GM18868 (cell line): Measurements from ENCODE around the gene SMPDL3A.

Experiments used
- ATAC-seq: cut with Tn5 transposase; IDR thresholded peaks from one replicate; pipeline ENCODE4 v1.9.1; 2021; ENCODE audit warnings: mild to moderate bottlenecking, moderate library complexity; ENCODE audit not compliant: unreplicated experiment

Gene SMPDL3A

DNA sequence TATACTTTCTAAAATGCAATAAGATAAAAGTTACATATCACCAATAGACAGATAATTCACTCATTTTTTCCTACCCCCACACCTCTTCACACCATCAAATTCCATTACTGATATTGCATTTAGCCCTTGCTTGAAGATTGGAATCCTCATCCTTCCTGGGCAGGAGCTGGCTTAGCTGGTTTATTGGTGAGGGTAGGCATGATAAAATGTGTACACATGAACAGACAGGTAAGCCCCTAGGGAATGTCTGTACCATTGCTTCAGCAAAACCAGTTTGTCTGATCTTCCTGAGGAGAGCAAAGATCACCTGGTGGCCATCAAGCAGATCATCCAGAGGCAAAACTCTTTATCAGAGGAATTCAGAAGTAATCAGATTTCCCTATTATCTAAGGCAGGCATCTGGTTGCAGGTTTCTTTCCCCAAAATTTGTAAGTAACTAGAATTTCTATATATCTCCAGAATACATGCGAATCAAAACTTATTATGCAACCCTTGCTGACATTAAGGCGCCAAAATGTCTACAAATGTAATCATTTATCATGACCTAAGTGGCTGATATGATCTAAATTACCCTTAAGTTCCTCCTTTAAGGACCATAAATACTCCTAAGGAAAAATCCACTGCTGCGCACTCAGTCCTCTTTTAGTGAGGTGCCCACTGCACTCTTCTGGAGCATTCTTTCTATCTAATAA, 16.2 kb upstream of the SMPDL3A start:
- ATAC-seq: no peak

DNA sequence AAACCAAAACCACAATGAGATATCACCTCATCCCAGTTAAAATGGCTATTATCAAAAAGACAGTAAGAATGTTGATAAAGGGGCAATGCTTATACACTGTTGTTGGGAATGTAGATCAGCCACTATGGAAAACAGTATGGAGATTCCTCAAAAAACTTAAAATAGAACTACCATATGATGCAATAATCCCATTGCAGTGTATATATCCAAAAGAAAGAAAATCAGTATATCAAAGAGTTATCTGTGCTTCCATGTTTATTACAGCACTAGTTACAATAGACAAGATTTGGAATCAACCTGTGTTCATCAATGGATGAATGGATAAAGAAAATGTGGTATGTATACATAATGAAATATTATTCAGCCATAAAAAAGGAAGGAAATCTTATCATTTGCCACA, 13.1 kb upstream of the SMPDL3A start:
- ATAC-seq: no peak

DNA sequence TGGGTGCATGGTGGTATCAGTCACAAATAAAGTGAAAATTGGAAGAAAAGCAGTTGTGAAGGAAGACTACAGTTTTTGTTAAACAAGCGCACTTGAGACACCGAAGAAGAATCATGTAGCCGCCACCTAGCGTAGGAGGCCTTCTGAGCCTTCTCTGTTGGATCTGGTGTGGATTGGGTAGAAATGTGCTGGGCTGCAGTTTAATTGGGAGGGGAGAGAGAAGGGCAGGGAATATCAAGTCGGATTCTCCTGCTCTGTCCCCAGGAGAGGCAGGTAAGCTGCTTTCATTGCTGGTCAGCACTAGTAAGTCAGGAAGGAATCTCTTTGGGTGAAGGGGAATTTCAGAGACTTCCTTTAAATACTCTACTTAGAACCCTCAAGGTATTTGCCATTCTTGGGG, 10.8 kb upstream of the SMPDL3A start:
- no peak for ATAC-seq

DNA sequence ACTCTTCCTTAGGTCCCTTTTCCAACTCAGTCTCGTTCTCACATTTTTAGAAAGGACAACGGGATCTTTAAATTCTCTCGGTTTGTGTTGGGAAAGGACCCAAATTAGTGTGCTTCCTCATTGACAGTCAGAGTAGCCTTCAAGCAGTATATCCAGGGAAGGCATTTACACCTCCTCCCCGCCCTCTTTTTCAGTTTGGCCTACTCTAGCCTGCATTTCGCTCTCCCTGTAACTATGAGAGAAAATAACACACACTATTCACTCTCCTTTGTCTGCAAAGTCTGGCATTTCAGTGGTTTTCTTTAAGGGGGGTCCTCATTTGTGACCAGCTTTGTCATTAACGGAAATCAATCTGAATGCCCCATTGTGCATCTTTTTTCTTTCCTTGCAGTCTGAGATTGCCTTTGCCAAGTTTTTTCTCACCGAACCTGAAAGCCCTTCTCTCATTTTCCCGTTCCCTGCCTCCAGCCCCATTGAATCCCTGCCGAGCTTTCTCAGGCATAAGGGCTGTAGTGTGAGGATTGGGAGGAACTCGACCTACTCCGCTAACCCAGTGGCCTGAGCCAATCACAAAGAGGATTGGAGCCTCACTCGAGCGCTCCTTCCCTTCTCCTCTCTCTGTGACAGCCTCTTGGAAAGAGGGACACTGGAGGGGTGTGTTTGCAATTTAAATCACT, 9.9 kb upstream of the SMPDL3A start:
- ATAC-seq: no peak

DNA sequence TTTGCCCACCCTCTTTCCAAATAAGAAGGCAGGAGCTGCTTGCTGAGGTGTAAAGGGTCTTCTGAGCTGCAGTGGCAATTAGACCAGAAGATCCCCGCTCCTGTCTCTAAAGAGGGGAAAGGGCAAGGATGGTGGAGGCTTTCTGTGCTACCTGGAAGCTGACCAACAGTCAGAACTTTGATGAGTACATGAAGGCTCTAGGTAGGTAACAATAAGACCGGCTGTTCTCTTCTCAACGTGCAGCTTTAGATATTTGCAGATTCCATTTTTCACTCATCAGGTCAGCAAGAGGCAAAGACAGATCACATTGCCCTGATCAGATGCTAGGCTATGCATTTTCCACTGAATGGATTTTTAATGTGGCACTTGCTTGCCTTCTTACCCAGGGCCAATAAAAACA, 9.4 kb upstream of the SMPDL3A start, which contains the start of gene FABP7:
TSS of gene FABP7 (plus strand) at position 50 of the 400 bp plus-strand sequence. CDS start at position 129, 79 bp downstream.
- no peak for ATAC-seq

DNA sequence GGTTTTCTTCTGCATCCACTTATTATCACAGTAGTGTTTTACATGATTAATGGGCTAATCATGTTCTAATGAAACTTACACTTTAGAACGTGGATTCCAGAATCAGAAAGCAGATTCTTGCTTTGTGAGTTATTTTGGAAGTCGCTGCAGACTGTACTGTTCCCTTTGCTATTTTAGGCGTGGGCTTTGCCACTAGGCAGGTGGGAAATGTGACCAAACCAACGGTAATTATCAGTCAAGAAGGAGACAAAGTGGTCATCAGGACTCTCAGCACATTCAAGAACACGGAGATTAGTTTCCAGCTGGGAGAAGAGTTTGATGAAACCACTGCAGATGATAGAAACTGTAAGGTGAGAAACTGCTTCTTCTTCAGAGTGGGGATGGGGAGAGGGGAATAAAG, 8.9 kb upstream of the SMPDL3A start:
- no peak for ATAC-seq

DNA sequence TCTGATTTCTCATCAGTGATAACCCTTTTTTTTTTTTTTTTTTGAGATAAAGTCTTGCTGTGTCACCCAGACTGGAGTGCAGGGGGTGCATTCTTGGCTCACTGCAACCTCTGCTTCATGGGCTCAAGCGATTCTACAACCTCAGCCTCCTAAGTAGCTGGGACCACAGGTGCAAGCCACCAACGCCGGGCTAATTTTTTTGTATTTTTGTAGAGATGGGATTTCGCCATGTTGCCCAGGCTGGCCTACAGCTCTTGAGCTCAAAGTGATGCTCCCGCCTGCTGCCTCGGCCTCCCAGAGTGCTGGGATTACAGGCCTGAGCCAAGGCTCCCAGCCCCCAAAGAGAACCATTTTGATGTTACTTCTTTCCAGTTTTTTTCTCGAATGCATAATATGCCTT, 7.3 kb upstream of the SMPDL3A start:
- ATAC-seq: no peak

DNA sequence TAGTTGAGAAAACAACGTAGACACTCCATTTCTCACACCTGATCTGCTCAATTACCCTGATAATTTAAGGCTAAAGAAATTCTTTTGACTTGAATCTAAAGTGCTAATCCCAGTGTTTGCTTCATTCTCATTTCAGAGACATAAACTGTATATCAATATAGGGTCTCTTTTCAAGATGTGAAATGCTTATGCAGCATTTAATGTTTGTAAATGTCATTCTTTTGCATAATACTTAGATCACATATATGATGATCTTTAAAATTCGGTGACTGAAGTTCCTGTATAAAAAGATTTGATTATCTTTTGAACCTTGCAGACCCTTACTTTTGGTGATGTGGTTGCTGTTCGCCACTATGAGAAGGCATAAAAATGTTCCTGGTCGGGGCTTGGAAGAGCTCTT, 5.7 kb upstream of the SMPDL3A start:
- no peak for ATAC-seq

DNA sequence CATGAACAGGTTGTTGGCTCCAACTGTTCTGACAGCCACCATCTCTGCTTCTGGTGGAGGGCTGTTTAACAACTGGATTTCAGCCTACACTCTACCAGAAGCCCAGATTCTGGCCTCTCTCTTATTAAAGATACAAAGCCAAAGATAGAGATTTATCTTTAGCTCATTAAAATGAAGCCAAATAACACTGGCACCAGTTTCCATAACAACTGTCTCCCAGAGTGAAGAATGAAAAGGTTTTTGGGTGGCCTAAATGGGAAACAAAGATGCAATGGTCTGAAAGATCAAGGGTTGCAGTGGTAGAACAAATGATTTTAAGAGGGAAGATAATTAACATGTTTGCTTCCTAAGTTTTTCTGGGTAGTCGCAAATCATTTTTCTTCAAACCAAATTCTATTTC, 3.2 kb upstream of the SMPDL3A start:
- no peak for ATAC-seq

DNA sequence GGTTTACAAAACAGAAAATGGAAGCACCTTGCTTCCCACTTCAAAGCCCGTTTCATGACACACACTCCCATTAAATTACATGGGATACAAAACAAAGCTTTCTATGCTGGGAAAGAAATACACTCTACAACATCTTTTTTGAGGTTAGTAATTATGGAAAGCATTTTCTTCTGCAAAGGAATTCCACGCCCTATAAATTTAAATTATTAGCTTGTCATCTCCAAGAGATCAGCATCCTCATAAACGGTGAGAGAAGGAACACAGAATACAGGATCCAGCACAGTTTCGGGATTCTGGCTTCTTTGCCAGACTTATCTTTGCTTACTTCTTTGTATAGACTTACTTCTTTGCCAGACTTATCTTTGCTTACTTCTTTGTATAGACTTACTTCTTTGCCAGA, 1.3 kb upstream of the SMPDL3A start:
- no peak for ATAC-seq

DNA sequence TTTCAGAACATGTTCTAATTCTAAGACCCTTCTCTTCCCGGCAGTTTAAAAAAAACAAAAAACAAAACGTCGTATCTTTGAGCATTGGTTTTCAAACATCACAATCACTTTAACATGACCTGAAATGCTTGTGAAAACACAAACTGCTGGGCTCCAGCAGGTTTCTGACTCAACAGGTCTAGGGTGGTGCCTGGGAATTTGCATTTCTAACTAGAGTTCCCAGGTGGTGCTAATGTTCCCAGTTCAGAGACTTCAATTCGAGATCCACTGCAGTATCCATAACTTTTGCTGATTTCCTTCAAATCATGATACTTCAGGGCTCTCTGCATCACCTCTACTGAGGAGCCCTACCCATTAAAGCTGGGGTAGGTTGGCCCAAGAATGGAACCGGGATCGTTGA, 850 bp upstream of the SMPDL3A start:
- no peak for ATAC-seq

DNA sequence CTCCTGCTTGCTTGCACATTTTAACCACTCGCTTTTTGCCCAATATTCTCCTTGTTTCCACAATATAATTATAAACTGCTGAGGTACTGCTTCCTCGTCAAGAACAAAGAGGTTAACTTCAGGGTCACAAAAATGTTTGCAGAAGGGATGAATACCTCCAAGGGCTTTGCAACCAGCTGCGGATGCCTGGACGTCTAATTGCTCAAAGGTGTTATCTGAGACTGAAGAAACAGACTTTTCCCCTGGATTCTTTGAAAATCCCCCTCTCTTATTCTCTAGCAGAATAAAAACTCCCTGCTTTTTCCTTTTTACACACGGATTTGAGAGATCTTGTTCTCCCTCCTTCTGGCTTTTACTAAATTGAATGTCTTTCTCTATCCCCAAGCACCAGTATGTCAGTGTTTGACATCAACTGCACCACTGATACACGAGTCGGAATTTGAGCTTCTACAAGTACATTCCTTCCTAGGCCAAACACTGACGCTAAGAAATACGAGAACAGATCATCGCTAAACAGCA, 336 bp upstream of the SMPDL3A start:
- ATAC-seq: no peak

DNA sequence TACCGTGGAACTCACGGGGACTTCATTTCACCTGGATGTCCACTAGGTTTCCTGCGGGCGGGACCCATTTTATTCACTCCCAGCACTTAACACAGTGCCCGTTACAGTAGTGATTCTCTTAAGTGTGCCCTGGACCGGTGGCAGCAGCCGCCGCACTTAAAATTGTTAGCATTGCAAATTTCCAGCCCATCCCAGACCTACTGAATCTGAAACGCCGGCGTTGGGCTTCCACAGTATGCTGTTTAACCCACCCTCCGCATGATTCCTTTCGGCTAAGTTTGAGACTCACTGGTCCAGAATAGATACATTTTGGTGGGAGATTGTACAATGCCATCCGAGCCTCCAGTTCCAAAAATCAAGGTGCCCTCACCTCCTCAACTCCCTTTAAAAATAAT, 967 bp downstream of the SMPDL3A start:
- no peak for ATAC-seq

DNA sequence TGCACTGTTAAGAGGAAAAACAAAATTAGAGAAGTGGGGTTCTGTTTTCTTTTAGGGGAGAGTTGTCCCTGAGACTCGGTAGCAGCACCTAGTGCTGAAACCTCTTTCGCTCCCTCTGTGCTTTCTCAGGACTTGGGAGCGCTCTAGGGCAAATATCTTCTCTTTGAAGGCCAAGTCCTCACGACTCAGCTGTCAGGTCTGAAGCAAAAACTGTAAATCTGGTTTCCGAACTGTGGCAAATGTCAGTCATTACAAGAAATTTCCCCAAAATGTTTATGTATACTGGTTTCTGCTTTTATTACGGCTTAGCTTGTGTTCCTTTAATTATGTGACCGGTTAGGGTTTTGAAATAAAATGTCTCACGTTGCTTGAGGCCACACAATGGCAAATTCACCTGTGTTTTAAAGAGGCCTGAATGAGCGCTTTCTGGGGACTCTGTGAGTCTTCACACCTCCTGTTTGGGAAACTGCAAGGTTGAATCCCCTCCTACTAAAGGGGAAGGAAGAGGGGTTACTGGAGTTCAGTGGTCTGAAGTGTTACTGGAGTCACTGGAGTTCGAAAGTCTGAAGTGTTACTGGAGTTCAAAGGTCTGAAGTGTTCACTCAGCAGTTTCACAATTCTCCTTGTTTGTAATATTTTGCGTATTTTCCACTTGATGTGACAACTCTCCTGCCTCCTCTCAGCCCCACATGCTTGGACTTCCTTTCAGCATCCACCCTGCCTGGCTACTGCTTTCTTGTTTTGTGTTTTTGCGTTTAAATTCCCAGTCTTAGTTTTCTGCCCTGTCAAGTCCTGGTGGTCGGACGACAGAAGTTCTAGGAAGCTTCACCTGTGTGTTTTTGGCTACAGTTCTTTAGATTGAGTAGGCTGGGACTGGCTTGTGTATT, 1.6 kb downstream of the SMPDL3A start:
- ATAC-seq: no peak

DNA sequence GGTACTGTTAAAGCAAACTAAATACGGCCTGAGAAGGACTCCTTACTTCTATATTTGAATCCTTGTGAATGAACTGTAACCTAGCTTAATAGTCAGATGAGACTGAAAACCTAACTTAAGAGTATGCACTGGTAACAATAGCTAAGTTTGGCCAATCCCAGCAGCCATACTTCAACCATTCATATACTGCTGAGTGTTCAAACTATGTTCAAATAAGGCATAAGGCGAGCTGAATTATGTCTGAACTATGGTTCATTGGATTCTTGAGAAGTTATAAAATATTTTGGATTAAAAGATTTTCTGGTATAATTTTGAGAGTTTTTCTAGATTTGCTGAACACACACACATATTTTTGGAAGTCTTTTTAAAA, 2.2 kb downstream of the SMPDL3A start:
- no peak for ATAC-seq

DNA sequence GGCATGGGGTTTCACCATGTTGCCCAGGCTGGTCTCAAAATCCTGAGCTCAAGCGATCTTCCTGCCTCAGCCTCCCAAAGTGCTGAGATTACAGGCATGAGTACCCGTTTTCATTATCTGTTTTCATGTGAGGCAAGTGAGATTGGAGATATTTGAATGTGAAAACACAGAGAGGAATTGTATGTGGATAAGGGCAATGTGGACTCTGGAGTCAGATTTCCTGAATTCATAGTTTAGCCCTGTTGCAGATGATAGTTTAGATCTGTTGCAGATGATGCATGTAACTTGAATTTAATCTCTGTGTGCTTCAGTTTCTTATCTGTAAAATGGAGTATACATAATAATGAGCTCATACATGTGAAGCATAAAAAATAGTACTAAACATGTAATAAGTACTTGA, 3.7 kb downstream of the SMPDL3A start:
- ATAC-seq: no peak

DNA sequence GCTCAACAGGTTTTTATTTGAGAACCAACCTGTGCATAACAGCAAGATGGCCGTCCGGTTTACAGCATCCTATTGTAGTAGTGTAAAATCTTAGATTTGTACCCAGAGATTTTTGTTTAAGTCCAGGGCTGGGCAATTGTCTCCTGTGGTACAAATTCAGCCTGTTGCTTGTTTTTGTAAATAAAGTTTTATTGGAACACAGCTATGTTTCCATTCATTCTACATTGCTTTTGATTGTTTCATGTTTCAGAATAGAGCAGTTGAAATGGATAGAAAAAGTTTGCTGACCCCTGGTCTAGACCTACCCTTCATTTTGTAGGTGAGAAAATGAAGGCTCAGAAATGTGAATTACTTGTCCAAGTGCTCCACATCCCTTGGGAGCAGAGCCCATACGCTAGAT, 8.5 kb downstream of the SMPDL3A start:
- ATAC-seq: no peak

DNA sequence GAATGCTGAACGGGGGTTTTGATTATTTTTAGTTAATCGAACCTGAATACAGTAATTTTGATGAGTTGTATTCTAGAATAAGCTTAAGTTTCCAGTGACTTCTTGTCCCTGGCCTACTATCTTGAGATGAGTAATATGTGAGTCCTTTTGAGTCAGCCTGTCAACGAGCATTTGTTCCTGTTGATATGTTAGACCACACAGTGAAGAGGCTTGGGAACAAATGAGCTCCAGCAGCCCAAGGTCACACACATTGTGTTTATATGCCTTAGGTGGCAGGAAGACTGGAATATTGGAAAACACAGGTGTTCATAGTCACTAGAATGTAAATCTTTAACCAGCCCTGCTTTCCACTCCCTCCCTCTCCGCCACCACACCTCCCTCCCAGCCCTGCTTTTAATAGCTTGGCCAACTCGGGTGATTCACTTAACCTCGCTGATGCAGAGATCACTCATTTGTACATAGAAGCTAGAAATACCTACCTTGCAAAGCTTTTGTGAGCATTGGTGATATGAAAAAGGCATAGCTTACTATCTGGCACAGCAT, 9.1 kb downstream of the SMPDL3A start:
- peak; percentile 88 for ATAC-seq

DNA sequence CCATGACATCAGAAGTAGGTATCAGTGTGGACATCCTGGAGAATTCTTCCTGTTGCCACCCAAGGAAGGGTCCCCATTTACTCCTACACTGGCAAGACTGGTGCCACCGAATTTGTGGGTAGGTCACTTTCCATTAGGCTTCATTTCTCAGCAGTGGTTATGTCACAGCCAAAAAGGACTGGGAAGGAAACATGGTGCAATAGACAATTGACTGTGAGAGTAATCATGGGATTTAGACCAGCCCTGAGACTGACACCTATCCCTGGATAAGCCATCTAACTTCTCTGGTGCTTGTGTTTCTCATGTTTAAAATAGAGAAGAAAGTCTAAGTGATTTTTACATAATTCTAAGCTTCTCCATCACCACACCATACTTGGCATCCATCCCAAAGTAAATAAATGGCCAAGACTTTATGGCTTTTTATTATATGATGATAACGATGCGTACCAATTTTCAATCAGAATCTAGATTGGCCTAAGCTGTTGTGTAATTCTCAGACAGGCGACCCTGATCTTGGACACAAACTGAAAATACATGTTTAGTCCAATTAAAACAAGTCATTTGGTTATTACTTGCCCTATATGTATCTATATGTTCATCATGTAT, 10.2 kb downstream of the SMPDL3A start:
- no peak for ATAC-seq

DNA sequence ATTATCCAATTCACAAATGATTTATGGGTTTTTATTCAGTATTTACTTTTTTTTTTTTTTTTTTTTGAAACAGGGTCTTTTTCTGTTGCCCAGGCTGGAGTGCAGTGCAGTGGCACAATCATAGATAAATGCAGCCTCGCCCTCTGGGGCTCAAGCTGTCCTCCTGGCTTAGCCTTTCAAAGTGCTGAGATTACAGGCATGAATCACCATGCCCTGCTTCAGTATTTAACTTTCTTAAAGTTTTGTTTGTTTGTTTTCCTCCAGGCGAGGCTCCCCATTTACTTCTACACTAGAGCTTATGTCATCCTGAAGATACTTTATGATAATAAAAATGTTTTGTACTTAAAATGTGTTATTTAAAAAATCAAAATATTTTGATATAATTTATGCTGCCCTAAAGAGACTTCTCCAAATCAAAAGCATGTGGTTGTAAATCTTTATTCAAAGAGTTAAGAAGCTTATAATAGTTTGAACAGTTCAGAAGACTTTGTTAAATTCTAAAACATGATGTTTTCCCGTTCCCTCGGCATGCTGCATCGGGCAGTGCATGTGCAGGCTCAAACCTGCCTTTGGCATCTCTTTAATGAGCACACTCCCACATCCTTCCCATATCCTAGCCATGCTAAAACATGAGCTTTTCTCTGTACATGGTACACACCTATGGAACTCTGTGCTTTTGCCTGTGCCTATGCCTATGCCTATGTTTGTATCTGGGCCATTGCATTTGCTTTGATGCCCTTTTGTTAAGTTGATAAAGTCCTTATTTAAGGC, 11.0 kb downstream of the SMPDL3A start:
- ATAC-seq: no peak
